HG03039 (cell line): Measurements from ENCODE around the gene SELE.
"Not testable (repeated sequence)": the region's sequence is repeated elsewhere in the genome, so short reads cannot be mapped to it uniquely, and the experiment has no call there.

Experiments
- ATAC-seq: cut with Tn5 transposase; IDR thresholded peaks from one replicate; pipeline ENCODE4 v1.9.1; 2021; ENCODE audit warnings: mild to moderate bottlenecking, moderate library complexity; ENCODE audit not compliant: unreplicated experiment

Gene SELE

DNA sequence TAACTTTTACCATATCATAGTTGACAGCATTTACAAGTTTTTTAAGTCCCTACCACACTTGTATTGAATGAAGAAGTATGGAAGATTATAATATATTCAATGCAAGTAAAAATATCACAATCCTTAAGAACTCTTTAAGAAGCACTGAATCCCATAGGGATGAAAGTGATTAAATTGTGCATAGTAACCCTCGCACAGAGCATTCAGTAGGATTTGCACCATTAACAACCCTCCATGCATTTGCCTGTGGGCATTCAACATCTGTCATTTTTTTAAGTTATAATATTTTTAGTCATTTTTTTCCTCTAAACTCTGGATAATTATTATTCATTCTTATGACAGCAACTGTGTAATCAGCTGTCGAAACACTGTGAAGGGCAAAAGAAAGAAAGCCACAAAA is 10.1 kb downstream of the SELE start:
- no peak for ATAC-seq

DNA sequence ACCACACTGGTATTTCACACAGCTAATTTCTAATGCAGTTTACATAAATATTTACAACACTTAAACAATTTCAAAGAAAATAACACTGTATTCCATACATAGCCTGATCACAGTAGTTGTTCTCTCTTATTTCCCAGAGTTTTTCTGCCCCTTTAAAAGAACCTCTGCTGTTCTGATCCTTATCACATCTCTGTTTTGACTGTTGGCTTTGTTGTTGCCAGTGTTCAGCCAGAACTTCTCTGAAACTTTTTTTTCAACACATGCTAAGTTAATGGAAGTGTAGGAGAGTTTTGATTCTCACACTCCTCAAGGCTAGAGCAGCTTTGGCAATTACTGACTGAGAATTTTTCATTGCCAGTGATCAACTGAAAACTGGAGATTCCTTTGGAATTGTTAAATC is 11.1 kb downstream of the SELE start:
- no peak for ATAC-seq

DNA sequence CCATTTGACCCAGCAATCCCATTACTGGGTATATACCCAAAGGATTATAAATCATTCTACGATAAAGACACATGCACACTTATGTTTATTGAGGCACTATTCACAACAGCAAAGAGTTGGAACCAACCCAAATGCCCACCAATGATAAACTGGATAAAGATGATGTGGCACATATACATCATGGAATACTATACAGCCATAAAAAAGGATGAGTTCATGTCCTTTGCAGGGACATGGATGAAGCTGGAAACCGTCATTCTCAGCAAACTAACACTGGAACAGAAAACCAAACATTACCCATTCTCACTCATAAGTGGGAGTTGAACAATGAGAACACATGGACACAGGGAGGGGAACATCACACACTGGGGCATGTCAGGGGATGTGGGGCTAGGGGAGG is 18.8 kb downstream of the SELE start:
- ATAC-seq: not testable (repeated sequence)

DNA sequence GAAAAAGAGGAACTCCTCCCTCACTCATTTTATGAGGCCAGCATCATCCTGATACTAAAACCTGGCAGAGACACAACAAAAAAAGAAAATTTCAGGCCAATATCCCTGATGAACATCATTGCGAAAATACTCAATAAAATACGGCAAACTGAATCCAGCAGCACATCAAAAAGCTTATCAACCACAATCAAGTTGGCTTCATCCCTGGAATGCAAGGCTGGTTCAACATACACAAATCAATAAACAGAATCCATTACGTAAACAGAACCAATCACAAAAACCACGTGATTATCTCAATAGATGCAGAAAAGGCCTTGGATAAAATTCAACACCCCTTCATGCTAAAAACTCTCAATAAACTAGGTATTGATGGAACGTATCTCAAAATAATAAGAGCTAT is 20.8 kb downstream of the SELE start:
- not testable (repeated sequence) for ATAC-seq

DNA sequence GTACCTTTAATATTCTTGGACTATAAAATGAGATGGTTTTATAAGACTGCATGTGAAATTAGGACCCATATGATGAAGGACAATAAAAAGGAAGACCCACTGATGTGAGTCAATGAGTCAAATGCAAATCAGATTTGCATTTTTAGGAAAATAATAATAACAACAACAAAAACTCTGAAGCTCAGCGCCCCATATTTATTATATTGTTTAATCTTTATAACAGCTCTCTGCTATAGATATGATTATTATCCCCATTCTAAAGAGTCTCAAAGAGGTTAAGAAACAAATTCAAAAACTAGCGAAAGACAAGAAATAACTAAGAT is 21.6 kb downstream of the SELE start:
- no peak for ATAC-seq

DNA sequence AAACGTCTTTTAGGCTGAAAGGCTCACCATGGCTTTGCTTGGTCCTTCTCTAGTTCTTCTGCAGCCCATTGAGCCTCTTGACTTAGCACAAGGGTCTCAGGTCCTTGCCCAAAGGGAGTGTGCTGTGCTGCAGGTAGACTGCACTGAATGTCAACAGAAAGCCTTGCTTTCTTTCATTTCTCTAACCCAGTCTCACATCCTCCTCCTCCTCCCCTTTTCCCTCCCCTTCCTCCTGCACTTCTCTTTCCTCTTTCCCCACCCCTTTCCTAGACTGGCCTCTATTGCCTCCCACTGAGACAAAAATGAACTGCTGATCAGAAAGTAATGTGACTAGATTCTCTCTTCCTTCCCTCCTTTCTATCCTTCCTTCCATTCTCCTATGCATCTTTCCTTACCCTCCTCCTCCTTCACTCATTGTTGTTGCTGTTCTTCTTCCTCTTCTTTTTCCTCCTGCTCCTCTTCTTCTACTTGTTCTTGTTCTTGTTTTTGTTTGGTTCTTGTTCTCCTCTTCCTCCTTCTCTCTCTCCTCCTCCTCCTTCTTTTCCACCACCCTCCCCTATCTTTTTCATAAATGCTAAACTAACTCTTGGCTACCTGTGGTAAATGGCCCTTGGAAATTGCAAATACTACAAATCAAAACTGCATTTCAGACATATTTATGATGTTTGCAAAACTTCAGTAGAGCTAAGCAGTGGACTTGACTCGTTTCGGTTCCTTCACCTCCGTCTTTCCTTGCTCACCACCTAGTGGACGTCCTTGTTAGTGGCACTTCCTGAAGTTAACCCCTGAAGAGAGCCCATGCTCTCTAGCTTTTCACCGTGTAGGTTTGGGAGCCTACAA is 22.2 kb downstream of the SELE start, which contains the start of gene SELL:
TSS of gene SELL (minus strand) at position 152 of the 840 bp plus-strand sequence. CDS start at position 30, 122 bp downstream.
- peak; percentile 74 for ATAC-seq

DNA sequence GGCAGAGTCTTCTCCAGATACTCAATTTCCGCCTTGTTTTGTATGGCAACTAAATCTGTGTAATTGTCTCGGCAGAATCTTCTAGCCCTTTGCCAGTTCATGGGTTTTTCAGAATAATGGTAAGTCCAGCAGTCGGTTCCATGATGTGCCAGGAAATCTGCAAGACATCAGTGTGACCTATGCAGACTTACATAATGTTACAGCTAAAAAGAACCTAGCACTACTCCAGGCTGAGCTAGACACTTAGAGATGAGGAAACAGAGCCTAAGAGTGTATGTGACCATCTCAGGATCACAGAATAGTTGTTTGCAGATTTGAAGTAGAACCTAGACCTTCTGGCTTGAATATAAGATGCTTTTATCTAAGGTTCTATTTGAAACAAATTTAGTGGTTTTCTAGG is 25.2 kb downstream of the SELE start:
- no peak for ATAC-seq

DNA sequence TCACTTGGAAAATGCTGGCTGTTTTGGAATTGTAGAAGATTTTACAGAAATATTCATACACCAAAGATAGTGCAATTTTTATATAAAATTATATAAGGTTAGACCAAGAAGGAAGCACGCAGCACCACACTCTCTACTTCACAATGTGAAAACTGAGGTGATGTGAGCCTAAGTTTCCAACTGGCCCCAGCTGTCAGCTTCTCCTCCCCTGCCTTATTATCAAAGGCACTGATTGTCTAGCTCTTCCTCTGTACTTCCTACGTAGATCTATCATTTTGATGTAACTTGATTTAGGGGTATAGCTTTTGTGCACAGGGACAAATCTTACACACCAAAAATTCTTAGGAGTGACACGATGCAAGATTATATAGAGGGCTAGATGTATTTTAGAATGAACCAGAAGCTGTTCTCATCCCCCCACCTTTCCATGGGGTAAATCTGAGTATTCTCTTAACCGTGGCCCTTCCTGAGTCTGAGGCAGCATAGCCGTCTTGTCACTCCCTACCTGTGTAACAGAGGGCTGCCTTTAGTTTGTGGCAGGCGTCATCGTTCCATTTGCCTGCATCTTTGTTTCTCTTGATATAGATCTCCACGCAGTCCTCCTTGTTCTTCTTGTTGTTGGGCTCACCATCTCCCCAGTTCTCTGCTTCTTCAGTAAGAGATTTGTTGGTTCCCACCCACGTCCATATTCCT is 25.8 kb downstream of the SELE start:
- ATAC-seq: no peak

DNA sequence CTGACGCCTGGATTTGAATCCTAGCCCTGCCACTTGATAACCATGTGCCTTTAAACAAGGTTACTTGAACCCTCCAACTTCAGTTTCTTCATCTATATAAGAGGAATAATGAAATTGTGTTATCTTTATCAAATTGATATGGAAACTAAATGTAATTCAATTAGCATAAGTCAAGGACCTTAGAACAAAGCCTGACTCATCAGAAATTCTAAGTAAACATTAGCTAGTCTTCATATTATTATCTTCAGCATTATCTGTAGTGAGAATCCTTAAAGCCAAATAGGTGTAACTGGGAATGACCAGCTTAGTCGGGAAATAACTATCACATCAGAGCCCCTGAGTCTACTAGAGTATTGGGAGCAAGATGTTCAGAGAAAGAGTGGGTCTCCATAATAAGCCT is 29.1 kb downstream of the SELE start:
- no peak for ATAC-seq

DNA sequence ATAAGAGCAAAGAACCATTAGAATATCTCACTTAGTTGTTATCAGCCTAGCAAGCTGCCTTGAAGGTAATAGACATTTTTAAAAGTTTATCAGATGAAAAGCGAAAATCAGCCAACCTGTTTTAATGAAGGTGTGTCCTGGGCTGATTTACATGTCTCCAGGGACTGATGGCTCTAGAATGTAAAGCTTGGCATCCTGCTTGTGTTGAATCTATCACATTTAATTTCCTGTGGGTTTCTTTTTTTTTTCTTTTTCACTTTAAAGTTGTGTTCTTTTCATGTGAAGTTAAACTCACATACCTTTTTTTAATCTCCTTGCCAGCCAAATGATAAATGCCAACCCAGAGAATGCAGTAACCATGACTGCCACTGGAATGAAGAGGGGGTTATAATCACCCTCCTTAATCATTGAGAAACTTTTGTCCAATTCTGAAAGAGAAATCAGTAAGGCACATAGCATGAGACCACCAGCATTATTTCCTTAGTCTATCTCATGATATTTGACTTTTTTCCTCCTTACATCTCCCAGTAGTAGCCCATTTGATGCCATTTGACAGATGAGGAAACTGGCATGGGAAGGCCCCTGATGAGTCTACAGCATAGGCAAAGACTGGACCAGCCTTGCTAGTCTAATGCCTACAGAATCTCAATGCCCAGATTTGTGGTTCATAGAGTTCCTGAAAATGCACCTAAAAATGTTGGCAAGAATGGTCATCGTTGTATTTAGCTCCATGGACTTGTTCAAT is 32.4 kb downstream of the SELE start:
- no peak for ATAC-seq

DNA sequence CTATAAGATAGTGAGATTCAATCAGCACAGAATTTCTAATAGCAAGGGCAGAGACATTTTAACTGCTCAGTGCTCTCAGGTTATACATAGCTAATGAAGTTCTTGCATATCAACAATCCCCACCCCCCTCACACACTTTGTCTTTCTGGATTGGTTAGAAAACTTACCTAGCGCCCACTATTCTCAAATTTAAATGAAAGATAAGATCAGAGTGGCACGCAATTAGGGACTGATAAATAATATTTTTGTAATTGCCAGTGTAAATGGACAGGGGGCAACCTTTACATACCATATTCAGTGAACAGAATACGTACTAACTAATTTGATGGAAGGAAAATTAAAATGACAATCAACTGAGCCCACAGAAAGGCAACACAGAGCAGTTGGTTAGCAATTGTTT is 34.2 kb downstream of the SELE start:
- ATAC-seq: no peak

DNA sequence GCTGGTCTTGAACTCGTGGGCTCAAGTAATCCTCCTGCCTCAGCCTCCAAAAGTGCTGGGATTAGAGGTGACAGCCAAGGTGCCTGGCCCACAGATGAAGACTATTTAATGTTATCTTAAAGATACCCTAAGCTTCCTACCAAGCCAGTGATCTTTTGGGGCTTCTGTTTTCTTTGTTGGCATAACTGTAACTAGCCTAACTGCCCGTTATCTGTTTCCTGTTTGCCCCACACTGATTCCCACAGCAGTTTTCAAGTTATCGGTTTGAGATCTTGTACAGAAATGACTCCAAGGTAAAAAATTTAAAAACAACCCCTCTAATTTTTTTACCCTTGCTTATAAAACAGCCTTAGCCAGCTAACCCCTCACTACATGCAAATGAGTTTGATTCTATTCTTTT is 34.9 kb downstream of the SELE start:
- no peak for ATAC-seq

DNA sequence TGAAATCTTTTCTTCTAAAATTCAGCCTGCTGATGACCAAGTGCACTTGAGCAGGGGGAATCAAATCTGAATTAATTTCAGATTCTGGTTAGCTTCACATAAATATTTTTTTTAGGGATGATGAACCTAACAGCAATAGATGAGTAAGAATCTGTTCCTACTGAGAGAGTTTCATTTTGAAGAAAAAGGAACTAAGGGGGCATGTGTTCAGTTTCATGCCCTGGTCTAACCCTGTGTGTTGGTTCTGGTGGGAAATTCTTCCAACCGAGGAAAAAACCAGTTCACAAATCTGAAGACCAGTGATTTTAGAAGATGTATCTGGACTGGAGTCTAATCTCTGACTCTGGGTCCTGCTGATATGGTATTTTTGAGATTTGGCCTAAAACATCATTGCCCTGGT is 36.1 kb downstream of the SELE start:
- ATAC-seq: no peak

DNA sequence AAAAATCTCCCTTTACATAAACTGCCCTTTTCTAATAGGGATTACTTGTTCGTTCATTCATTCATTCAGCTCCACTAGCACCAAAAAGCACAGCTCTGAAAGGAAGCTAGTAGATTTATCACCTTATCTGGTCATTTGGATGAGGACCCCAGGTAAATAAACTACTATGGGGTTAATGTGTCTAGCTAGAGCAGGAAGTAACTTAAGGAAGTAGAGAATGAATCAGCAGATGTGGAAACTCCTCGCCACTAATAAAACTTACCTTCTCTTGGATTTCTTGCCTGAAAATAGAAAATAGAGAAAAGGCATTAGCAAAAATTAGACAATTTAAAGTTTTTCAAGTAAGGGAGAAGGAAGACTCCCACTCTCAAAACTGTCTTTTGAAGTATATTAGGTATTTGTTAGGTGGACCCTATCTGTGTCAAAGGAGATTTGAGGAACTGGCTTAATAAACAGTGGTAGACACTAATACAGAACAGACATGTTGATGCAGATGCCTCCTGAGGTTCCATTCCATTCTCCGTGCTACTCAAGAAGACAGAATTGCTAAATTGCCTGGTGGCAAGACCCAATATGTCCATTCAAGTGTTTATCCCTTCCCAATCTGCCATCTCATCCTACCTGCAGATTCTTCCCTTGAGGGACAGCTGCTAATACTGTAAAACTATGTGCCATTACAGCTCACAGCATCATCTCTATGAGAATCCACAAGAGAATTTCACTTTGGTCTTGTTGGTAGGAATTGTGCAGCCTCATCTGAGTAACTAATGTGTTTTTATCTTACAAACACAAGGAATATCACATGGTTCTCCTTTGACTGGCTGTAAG is 37.4 kb downstream of the SELE start:
- ATAC-seq: no peak

DNA sequence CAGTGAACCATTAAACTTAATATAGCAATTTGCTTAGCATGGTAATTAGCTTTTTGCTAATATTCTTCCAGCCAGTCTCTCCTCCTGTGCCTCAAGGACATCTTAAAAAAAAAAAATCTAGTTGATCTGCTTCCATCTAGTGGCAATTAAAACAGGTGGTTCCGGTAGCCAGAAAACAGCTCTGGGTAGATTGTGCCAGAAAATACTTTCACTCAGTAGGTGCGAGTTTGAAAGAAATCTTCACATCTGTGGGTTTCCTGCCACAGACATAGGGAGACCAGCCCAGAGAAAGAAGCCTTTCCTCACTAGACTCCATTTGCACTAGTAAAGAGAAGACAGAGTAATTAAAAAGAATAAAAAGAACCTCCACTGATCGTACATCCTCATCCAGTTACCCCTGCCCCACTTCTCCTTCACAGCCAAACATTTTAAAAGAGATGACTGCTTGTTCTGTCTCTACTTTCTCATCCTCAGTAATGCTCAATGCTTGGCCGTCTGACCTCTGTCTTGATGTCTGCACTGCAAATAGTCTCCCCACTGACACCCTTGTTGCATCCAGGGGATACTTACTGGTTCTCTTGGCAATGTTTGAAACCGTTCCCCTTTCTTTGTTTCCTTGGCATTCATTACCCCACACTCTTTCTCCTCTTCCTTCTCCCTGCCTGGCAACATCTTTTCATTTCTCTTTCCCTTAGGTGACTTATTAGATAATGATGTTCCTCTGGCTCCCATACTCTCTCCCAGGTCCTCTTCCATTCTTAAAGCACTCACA is 39.4 kb downstream of the SELE start:
- ATAC-seq: no peak

DNA sequence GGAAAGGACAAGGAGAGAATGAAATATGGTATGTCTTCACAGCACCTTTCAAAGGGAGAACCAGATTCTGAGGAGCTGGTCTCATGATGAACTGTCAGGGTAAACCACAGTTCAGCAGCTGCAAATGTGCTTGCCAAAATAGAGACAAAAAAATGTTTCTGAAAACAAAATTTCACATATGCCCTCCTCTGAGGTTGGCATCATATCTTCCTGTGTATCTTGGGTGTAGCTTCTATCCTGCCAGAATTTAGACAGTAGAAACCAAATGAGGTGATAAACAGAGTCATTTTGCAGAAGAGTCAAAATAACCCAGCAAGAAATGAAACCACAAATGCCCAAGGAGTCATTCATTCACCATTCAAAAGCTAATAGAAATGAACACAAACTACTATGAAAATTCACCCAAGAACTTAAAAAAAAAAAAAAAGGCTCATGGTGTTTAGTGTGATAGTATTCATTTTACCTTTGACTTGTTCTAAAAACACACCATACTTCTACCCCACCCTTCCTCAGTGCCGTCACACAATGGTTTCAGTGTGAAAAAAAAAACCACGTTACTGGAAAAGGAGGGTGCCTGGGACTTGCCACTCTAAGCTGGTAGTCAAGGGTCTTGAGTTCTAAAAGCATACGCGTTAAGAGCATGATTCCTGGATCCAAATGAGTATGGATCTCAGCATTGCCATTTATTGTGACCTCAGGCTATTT is 41.0 kb downstream of the SELE start:
- ATAC-seq: no peak

DNA sequence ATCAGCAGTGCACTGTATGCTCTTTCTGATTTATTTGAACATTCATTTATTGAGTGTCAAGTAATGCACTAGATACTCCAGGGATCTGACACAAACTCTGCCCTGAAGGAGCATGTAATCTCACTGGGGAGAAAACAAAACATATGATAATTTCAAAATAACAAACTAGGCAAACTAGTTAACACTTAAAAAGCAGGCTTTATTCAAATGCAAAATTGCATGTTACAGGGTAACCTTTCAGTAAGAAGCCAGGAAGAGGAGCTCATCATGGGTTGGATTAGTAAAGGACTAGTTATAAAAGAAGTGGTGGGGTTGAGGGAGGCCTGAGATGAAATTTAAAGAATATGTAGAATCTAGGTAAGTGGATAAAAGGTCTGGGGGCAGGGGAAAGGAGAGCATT is 43.4 kb downstream of the SELE start:
- ATAC-seq: no peak

DNA sequence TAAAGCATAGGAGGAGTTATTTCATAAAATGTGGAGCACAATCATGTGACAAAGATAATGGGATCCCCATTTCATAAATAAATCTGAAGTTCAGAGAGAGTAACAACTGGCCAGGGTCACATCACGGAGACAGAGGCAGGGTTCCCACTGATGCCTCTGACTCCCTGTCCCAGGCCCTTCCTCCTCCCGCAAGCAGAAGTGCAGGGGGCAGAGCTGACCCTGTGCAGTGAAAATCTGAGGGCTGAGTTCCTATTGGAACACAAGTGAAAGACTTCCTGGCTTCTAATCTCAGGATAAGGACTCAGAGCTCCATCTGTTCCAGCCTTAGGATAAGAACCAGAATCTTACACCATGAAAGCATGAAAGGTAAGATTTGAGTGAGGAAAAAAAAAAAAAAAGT is 44.5 kb downstream of the SELE start:
- ATAC-seq: no peak

DNA sequence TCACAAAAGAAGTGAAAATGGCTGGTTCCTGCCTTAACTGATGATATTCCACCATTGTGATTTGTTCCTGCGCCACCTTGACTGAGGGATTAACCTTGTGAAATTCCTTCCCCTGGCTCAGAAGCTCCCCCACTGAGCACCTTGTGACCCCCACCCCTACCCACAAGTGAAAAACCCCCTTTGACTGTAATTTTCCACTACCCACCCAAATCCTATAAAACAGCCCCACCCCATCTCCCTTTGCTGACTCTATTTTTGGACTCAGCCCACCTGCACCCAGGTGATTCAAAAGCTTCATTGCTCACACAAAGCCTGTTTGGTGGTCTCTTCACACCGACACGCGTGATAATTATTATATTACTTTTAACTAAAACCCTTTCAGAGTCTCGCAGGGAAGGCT is 45.5 kb downstream of the SELE start:
- ATAC-seq: not testable (repeated sequence)

DNA sequence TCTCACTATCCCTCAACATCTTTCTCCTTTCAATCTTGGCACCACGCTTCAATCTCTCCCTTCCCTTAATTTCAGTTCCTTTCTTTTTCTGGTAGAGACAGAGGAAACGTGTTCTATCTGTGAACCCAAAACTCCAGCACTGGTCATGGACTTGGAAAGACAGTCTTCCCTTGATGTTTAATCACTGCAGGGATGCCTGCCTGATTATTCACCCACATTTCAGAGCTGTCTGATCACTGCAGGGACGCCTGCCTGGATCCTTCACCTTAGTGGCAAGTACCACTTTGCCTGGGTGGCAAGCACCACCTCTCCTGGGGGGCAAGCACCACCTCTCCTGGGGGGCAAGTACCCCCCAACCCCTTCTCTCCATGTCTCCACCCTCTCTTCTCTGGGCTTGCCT is 50.2 kb downstream of the SELE start:
- ATAC-seq: no peak
